Chondrocyte (in vitro differentiated cells): ENCODE data around the gene IRAK1BP1. TPM values are rescaled to one million over a fixed set of nuclear protein-coding genes. Genes with fewer than 3 reads are reported as not detected.
A peak's percentile ranks its signal among the peaks of the same experiment; 100 is the strongest.

ENCODE experiments used
- DNase-seq: peaks from one replicate; pipeline ENCODE4 v3.0.0; 2021; ENCODE audit warnings: mixed read lengths, low spot score
- H3K27ac Mint-ChIP-seq: one replicate; pipeline ENCODE4 v1.8.0; 2021; ENCODE audit warnings: mild to moderate bottlenecking, moderate library complexity, mixed read lengths; ENCODE audit not compliant: unreplicated experiment
- H3K27me3 Mint-ChIP-seq: 2 replicates; pipeline ENCODE4 v1.8.0; 2021; ENCODE audit warnings: low read depth, mixed read lengths
- H3K36me3 Mint-ChIP-seq: 2 replicates; pipeline ENCODE4 v1.8.0; 2021; ENCODE audit warnings: low read depth, mixed read lengths
- H3K4me1 Mint-ChIP-seq: 2 replicates; pipeline ENCODE4 v1.8.0; 2021; ENCODE audit warnings: low read depth, mild to moderate bottlenecking, mixed read lengths
- H3K4me3 Mint-ChIP-seq: one replicate; pipeline ENCODE4 v1.8.0; 2021; ENCODE audit warnings: mild to moderate bottlenecking, moderate library complexity, mixed read lengths; ENCODE audit not compliant: unreplicated experiment
- H3K9me3 Mint-ChIP-seq: 2 replicates; pipeline ENCODE4 v1.8.0; 2021; ENCODE audit warnings: low read depth, mixed read lengths
- total RNA-seq: library from RNA; stranded (reverse); gene quantifications from 3 replicates; pipeline ENCODE4 v1.2.1, GENCODE V29; 2021
- TF ChIP-seq, protein P1 (sequence below): fragments of 200-600 bp; sonication (generic); IDR thresholded peaks from 2 replicates; pipeline ENCODE4 v1.5.0; 2021; ENCODE audit warnings: antibody characterized with exemption, mild to moderate bottlenecking, moderate library complexity

Gene IRAK1BP1
- total RNA-seq, 1 donor from 2014 or later, result 1.3 TPM

DNA sequence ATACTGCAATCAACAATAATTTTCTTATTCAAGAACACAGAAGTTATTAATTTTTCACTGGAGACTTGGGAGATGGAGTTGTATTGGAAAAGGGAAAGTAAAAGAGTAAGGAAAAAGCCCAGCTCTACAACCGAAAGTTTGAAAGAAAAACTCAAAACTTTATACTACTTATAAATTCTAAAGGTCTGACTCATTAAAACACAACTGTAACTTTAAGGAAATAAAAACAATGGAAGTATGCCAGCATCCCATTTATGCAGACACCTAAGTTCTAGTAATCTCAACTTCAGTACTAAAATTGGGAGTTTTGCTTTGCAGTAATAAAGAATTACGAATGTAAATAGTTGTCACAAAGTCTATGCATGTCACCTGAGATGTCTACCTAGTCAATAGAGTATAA is 80.6 kb downstream of the IRAK1BP1 start:
- Mint-ChIP-seq H3K9me3 (peaks cover 20% of the 10 kb centered on the region), H3K4me3 (peak overlapping the region; percentile 31), H3K4me1 (peaks cover 18% of the 10 kb centered on the region), H3K27me3 (no peaks in the 10 kb centered on the region), H3K27ac (peak overlapping the region; percentile 77), H3K36me3 (peaks cover 50% of the 10 kb centered on the region)
- TF ChIP-seq, protein P1, sequence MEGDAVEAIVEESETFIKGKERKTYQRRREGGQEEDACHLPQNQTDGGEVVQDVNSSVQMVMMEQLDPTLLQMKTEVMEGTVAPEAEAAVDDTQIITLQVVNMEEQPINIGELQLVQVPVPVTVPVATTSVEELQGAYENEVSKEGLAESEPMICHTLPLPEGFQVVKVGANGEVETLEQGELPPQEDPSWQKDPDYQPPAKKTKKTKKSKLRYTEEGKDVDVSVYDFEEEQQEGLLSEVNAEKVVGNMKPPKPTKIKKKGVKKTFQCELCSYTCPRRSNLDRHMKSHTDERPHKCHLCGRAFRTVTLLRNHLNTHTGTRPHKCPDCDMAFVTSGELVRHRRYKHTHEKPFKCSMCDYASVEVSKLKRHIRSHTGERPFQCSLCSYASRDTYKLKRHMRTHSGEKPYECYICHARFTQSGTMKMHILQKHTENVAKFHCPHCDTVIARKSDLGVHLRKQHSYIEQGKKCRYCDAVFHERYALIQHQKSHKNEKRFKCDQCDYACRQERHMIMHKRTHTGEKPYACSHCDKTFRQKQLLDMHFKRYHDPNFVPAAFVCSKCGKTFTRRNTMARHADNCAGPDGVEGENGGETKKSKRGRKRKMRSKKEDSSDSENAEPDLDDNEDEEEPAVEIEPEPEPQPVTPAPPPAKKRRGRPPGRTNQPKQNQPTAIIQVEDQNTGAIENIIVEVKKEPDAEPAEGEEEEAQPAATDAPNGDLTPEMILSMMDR, result no peak
- DNase-seq, result no peak

DNA sequence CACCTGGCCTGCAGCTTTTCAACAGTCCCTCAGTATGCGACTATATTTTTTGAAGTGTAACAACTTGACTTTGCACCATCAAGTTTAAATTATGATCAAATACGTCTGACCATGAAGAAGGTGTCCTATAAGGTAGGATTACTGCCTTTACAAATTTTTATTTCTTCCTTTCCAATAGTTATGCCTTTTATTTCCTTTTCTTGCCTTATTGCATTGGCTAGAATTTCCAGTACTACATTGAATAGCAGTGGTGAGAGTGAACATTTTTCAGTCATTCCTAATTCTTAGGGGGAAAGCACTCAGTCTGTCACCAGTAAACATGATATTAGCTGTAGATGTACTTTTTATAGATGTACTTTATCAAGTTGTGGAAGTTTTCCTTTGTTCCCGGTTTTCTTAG is 81.4 kb downstream of the IRAK1BP1 start:
- no peak overlapping the region for H3K4me3 Mint-ChIP-seq
- H3K4me1 Mint-ChIP-seq, result peaks cover 18% of the 10 kb centered on the region
- DNase-seq, result no peak
- no peaks in the 10 kb centered on the region for H3K27me3 Mint-ChIP-seq
- TF ChIP-seq, protein P1, result no peak
- no peak overlapping the region for H3K27ac Mint-ChIP-seq
- H3K9me3 Mint-ChIP-seq, result peaks cover 24% of the 10 kb centered on the region
- peaks cover 52% of the 10 kb centered on the region for H3K36me3 Mint-ChIP-seq

DNA sequence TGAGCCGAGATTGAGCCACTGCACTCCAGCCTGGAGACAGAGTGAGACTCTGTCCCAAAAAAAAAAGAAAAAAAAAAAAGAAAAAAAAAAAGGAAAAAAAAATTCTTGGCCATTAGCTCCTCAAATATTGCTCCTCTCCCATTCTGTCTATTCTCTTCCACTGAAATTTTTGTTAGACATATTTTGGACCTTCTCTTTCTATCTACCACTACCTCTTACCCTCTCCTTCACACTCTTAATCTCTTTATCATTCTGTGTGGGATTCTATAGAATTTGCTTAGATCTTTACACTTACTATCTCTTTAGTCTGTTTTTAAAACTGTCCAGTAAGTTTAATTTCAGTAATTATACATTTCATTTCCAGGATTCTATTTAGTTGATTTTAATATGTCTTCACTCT is 85.0 kb downstream of the IRAK1BP1 start:
- no peaks in the 10 kb centered on the region for H3K27me3 Mint-ChIP-seq
- no peak overlapping the region for H3K27ac Mint-ChIP-seq
- H3K4me3 Mint-ChIP-seq, result no peak overlapping the region
- peaks cover 18% of the 10 kb centered on the region for H3K4me1 Mint-ChIP-seq
- TF ChIP-seq, protein P1, result no peak
- no peak for DNase-seq
- peaks cover 44% of the 10 kb centered on the region for H3K36me3 Mint-ChIP-seq
- peaks cover 24% of the 10 kb centered on the region for H3K9me3 Mint-ChIP-seq

Other genes starting within 250 kb of the IRAK1BP1 start
- gene PHIP, start 210.7 kb downstream of the IRAK1BP1 start, total RNA-seq, result 11.9 to 18.2 TPM (median 12.2 TPM) in 3 replicates